ENCODE data around the gene UBASH3A.

GRCh38 chr21:42373908-42374455 lies 29.7 kb upstream of the UBASH3A start:
- no peak for TF ChIP-seq EZH2 (IDR thresholded peaks at IDR 0.05; ENCODE audit: low read length)
- TF ChIP-seq, protein P1, sequence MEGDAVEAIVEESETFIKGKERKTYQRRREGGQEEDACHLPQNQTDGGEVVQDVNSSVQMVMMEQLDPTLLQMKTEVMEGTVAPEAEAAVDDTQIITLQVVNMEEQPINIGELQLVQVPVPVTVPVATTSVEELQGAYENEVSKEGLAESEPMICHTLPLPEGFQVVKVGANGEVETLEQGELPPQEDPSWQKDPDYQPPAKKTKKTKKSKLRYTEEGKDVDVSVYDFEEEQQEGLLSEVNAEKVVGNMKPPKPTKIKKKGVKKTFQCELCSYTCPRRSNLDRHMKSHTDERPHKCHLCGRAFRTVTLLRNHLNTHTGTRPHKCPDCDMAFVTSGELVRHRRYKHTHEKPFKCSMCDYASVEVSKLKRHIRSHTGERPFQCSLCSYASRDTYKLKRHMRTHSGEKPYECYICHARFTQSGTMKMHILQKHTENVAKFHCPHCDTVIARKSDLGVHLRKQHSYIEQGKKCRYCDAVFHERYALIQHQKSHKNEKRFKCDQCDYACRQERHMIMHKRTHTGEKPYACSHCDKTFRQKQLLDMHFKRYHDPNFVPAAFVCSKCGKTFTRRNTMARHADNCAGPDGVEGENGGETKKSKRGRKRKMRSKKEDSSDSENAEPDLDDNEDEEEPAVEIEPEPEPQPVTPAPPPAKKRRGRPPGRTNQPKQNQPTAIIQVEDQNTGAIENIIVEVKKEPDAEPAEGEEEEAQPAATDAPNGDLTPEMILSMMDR (optimal IDR thresholded peaks at IDR 0.05 in 1 of 3, IDR thresholded peaks at IDR 0.05 in 1 of 3, conservative IDR thresholded peaks at IDR 0.05 in 1 of 3; ENCODE audit: extremely low read depth in 1 of 3, insufficient read depth in 2 of 3, low read length in 3 of 3): no peak
